ENCODE data around the gene KCNK6. TPM values are rescaled to one million over a fixed set of nuclear protein-coding genes. Genes with fewer than 3 reads are reported as not detected.
A peak's percentile ranks its signal among the peaks of the same experiment; 100 is the strongest.

KCNK6 gene
- total RNA-seq (3.7 and 4.4 TPM in 2 replicates), polyA plus RNA-seq (1.5 and 3.4 TPM in 2 replicates), polyA minus RNA-seq (3.7 and 4.4 TPM in 2 replicates)
- total RNA-seq (2013): 2.9 TPM

- H3K79me2 ChIP-seq (ENCODE audit: control insufficient read depth, insufficient read depth, low read length): no peaks in the 10 kb centered on the region
- ChIA-PET POLR2A (interaction anchor here (0.6 to 0.7 kb wide), 3 partner anchors 20 to 86 kb away, joined by 3 to 7 read pairs (median 3); no protein-coding TSS in a partner anchor), CTCF (interaction anchor here (0.6 to 2.9 kb wide), 7 partner anchors 16 to 83 kb away, joined by 3 to 12 read pairs (median 4); partner anchors contain the start of genes C19orf33, FAM98C and PPP1R14A)
- H3K27me3 ChIP-seq (replicated peaks in 1 of 4; ENCODE audit: control extremely low read depth in 1 of 4, control insufficient read depth in 3 of 4, insufficient read depth in 4 of 4, low read length in 3 of 4): peaks cover 0 to 2% (median 0%) of the 10 kb centered on the region in 4 experiments
- H3K36me3 ChIP-seq (replicated peaks in 1 of 2; ENCODE audit: control extremely low read depth in 1 of 2, control insufficient read depth in 1 of 2, extremely low read depth in 1 of 2, insufficient read depth in 2 of 2, low read length in 1 of 2): peaks cover 0 to 3% of the 10 kb centered on the region in 2 experiments
- H3K4me2 ChIP-seq (replicated peaks; ENCODE audit: low read depth, low read length, poor library complexity, severe bottlenecking): peak within 1 kb of the TSS; percentile 99
- H4K20me1 ChIP-seq (ENCODE audit: control insufficient read depth, insufficient read depth, low read length, poor library complexity, severe bottlenecking): no peaks in the 10 kb centered on the region
- Mint-ChIP-seq H3K4me3 (peak within 1 kb of the TSS; percentile 83), H3K27me3 (no peaks in the 10 kb centered on the region), H3K27ac (peak within 1 kb of the TSS; percentile 53), H3K9me3 (ENCODE audit: insufficient read depth) (no peaks in the 10 kb centered on the region), H3K4me1 (peaks cover 40% of the 10 kb centered on the region)
- peak within 1 kb of the TSS; percentile 90 for H3K9ac ChIP-seq (ENCODE audit: low read length)
- peaks cover 24 to 47% of the 10 kb centered on the region in 2 donors for H3K4me1 ChIP-seq (ENCODE audit: control insufficient read depth in 2 of 2, insufficient read depth in 2 of 2, low read length in 2 of 2)
- peak within 1 kb of the TSS; percentile 41 to 90 (median 60) for H3K4me3 ChIP-seq (ENCODE audit: control extremely low read depth in 1 of 5, extremely low read depth in 1 of 5, insufficient read depth in 1 of 5, low read depth in 2 of 5, low read length in 4 of 5)
- peak within 1 kb of the TSS; percentile 97 for H2AFZ ChIP-seq (ENCODE audit: insufficient read depth, low read depth, low read length, poor library complexity, severe bottlenecking)
- H3K9me3 ChIP-seq (ENCODE audit: control extremely low read depth in 1 of 3, control insufficient read depth in 2 of 3, insufficient read depth in 1 of 3, low read length in 2 of 3): no peaks in the 10 kb centered on the region
- DNase-seq (peak; percentile 63), ATAC-seq (ENCODE audit: low read depth) (no peak)
- TF ChIP-seq CTCF (IDR thresholded peaks at IDR 0.05): no peak
- TF ChIP-seq EZH2 (IDR thresholded peaks at IDR 0.05; ENCODE audit: borderline replicate concordance, insufficient read depth, low read depth, low read length, poor library complexity, severe bottlenecking): no peak
- 6% methylated on average over 70 of the region's 76 CpGs for WGBS (ENCODE audit: insufficient coverage)
- intact Hi-C loops (cut with micrococcal nuclease): loop anchor here (5.0 kb wide), 1 partner anchor 77 kb away; no protein-coding TSS in a partner anchor
- H3K27ac ChIP-seq (ENCODE audit: low read length in 2 of 2): peak within 1 kb of the TSS in 1 of 2 donors; percentile 8
Observed at GRCh38 chr19:38319421-38320258, at the start of gene KCNK6. TSS of gene KCNK6 (plus strand) at chr19:38319845. CDS start at chr19:38319951, 106 bp downstream.
